Pancreas (tissue), 10 donors: ENCODE measurements around the gene COX17. TPM values are rescaled to one million over a fixed set of nuclear protein-coding genes. Genes with fewer than 3 reads are reported as not detected.
A peak's percentile ranks its signal among the peaks of the same experiment; 100 is the strongest.

ENCODE experiments used
- ATAC-seq, 4 donors: fragments of 200-7000 bp; cut with Tn5 transposase; one replicate each; pipeline versions ENCODE4 v1.8.0 to v1.9.1; 2020; ENCODE audit warnings: mild to moderate bottlenecking in 4 of 4, moderate library complexity in 4 of 4
- DNase-seq, 6 donors: peaks; one replicate each; pipeline ENCODE4 v3.0.0-alpha.2; 2020
- FAIRE-seq: peaks from 2 replicates; lab custom pipeline; 2012; peaks lifted over from hg19 to GRCh38; lab: Jason Lieb, UNC
- H3K27ac ChIP-seq, 4 donors: fragments of 200-600 bp; sonication (generic); 1 replicate in 3 of 4; 2 replicates in 1 of 4; pipeline versions ENCODE4 v1.5.0 to v1.8.0; 2020
- H3K27me3 ChIP-seq, 4 donors: fragments of 200-600 bp; one replicate each; pipeline ENCODE4 v1.8.0; 2021
- H3K36me3 ChIP-seq, 3 donors: fragments of 200-600 bp; sonication (generic) in 1 of 3; one replicate each; pipeline versions ENCODE4 v1.5.0 to v1.8.0; 2020 to 2021
- H3K4me1 ChIP-seq, 3 donors: fragments of 200-600 bp; one replicate each; pipeline ENCODE4 v1.8.0; 2021
- H3K4me3 ChIP-seq, 4 donors: fragments of 200-600 bp; sonication (generic) in 2 of 4; one replicate each; pipeline versions ENCODE4 v1.5.0 to v1.8.0; 2020 to 2021
- H3K9me3 ChIP-seq, 4 donors: fragments of 200-600 bp; one replicate each; pipeline ENCODE4 v1.8.0; 2021
- WGBS, 2 donors: extraction: QIAGEN DNeasy Blood & Tissue Kit; methylation state at CpG; one replicate each; pipeline ENCODE4 v1.1.7; 2013; 5-methylcytosine and 5-hydroxymethylcytosine counted together
- intact Hi-C, 3 donors: fragments of 100-400 bp; cut with DNase I; formaldehyde crosslinking; loops; one replicate each; pipeline versions ENCODE4 v1.11.1 to v1.14.2; 2022
- polyA plus RNA-seq, 2 donors: library from polyadenylated mRNA; stranded (reverse); fragments of 200-250 nt; gene quantifications; one replicate each; pipeline ENCODE4 v1.2.3, GENCODE V29; 2013
- total RNA-seq, 6 donors: library from RNA; stranded (reverse); fragmentation: NEBNext Ultra II Directional in 4 of 6; extraction: Animal tissue kit (Norgen Biotek cat#: 25700) in 4 of 6; gene quantifications; one replicate each; pipeline versions ENCODE4 v1.2.1 to v1.2.4, GENCODE V29; 2021 to 2023
- TF ChIP-seq, protein P1 (sequence below), 4 donors: fragments of 200-600 bp; sonication (generic) in 3 of 4; IDR thresholded peaks; one replicate each; pipeline versions ENCODE4 v1.5.0 to v1.8.0; 2021; ENCODE audit warnings: antibody characterized with exemption in 4 of 4
- donor health status: healthy with polysubstance abuse.
- donor health status: DM: no; HTN: no; CAD: no; lungs with moderate emphysema.
- donor health status: DM: no; HTN: no; CAD: no.
- donor health status: control.
- donor health status: control.
- donor health status: Bipolar disorder and iron deficiency.
- donor health status: DM: yes; HTN: yes; CAD: no.
- donor health status: DM: no; HTN: no; CAD: no.
- donor health status: DM: no; HTN: no; CAD: no.
- donor health status: DM: yes; HTN: yes; CAD: no.

The COX17 gene
- total and polyA plus RNA-seq, 8 donors: 13.6 to 124 (median 21.1) TPM

DNA sequence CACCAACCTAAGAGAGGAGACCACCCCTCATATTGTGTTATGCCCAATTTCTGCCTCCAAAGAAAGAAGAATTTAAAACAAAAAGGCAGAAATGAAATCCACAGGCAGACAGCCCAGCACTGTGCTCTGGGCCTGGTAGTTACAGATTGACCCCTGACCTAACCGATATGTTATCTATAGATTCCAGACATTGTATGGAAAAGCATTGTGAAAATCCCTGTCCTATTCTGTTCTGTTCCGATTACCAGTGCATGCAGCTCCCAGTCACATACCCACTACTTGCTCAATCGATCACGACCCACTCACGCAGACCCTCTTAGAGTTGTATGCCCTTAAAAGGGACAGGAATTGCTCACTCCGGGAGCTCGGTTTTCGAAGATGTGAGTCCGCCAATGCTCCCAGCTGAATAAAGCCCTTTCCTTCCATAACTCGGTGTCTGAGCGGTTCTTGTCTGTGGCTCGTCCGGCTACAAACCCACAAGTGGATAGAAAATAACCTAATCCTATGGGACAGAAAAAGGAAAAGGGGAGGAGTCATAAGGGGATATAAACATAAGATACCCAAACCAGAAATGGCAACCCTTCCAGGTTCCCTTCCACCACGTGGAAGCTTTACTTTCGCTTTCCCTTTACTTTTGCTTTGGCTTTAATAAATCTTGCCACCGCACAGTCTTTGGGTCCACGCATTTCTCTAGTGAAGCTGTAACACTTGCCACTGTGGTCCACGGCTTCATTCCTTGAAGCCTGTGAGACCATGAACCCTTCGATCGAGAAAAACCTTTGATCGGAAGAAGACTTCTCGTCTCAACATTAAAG is 23.9 kb upstream of the COX17 start:
- TF ChIP-seq, protein P1, sequence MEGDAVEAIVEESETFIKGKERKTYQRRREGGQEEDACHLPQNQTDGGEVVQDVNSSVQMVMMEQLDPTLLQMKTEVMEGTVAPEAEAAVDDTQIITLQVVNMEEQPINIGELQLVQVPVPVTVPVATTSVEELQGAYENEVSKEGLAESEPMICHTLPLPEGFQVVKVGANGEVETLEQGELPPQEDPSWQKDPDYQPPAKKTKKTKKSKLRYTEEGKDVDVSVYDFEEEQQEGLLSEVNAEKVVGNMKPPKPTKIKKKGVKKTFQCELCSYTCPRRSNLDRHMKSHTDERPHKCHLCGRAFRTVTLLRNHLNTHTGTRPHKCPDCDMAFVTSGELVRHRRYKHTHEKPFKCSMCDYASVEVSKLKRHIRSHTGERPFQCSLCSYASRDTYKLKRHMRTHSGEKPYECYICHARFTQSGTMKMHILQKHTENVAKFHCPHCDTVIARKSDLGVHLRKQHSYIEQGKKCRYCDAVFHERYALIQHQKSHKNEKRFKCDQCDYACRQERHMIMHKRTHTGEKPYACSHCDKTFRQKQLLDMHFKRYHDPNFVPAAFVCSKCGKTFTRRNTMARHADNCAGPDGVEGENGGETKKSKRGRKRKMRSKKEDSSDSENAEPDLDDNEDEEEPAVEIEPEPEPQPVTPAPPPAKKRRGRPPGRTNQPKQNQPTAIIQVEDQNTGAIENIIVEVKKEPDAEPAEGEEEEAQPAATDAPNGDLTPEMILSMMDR (IDR thresholded peaks at IDR 0.05): no peak
- no peaks in the 10 kb centered on the region for H3K36me3 ChIP-seq
- intact Hi-C loops: no loop called here
- H3K27me3 ChIP-seq: no peaks in the 10 kb centered on the region
- peaks cover 0 to 6% (median 0%) of the 10 kb centered on the region in 3 donors for H3K4me1 ChIP-seq
- peak overlapping the region in 2 of 4 donors; percentile 25 to 56 for H3K27ac ChIP-seq
- DNase-seq (no peak), ATAC-seq (no peak), FAIRE-seq (no peak)
- no peaks in the 10 kb centered on the region for H3K9me3 ChIP-seq
- no peak overlapping the region for H3K4me3 ChIP-seq
- 86 to 87% methylated on average over 22 of the region's 22 CpGs for WGBS, 2 donors

DNA sequence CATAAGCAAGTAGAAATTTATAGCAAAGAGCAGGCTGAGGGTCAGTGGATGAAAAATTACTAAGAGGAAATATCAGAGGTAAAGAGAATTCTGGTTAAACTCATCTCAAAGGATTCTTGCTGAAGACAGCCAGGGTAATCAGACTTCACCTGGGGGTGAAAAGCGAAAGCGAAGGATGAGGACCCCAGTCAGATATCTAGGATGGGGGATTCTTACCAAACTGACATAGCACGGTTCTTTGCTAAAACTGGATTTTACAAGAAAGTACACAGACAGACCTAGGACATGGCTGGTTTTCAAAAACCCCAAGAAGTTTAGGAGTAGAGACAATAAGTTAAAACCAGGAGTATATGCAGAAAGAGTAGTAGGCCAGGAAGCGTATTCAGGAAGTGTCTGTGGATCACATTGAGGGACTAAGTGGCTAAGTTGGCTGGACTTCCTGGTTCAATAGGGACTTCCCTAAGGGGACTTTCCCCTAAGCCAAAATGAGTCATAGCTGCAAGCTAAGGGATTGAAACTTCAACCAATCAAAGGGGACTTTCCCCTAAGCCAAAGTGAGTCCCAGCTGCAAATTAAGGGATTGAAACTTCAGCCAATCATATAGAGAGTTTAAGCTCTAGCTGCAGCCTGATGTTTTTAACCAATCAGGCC is 23.2 kb upstream of the COX17 start:
- Histone ChIP-seq H3K9me3 (no peaks in the 10 kb centered on the region), H3K27ac (peak overlapping the region in 2 of 4 donors; percentile 25 to 56), H3K36me3 (no peaks in the 10 kb centered on the region), H3K4me3 (no peak overlapping the region), H3K27me3 (no peaks in the 10 kb centered on the region), H3K4me1 (peaks cover 0 to 6% (median 0%) of the 10 kb centered on the region in 3 donors)
- intact Hi-C loops: no loop called here
- no peak for FAIRE-seq
- TF ChIP-seq, protein P1 (IDR thresholded peaks at IDR 0.05): no peak
- peak in 1 of 4 donors; percentile 13 for ATAC-seq
- 86 to 92% methylated on average over 4 of the region's 4 CpGs for whole genome bisulfite sequencing, 2 donors
- DNase-seq: peak in 1 of 6 donors; percentile 28

DNA sequence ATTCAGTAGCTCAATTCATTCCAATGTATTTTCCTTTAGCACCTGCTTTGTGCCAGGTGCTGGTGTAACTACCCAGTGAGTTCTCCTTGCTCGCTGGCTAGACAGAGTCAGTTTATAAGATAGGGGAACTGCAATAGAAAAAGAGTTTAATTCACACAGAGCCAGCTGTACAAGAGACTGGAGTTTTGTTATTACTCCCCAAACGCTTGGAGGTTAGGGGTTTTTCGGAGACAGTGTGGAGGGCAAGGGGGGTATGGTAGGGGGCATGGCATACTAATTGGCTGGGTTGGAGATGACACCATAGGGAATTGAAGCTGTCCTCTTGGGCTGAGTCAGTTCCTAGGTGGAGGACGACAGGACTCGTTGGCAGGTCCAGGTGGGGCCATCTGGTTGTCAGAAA is 20.2 kb upstream of the COX17 start:
- FAIRE-seq: no peak
- WGBS, 2 donors: 82 to 89% methylated on average over 5 of the region's 5 CpGs
- no peaks in the 10 kb centered on the region for H3K9me3 ChIP-seq

DNA sequence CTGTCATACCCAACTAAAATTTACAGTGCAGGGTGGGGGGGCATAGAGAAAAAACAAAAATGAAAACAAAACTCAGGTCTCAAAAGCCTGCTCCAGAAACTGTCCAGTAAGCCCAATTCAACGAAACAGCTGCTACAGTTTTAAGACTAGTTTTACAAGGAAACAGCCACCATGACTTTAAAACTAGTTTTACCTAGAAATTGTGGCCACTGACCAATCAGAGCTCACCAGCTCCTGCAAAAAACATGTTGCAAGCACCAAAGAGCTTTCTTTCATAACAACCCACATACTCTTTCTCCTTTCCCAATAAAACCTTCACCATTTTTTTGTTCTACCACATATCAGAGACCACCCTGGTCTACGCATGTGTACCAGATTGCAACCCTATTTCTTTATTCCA is 18.3 kb upstream of the COX17 start:
- Histone ChIP-seq H3K4me1 (no peaks in the 10 kb centered on the region), H3K4me3 (no peak overlapping the region), H3K9me3 (no peaks in the 10 kb centered on the region), H3K36me3 (no peaks in the 10 kb centered on the region), H3K27ac (no peak overlapping the region), H3K27me3 (no peaks in the 10 kb centered on the region)
- no peak for ATAC-seq
- WGBS, 2 donors: 86 to 98% methylated on average over 2 of the region's 2 CpGs
- TF ChIP-seq, protein P1 (IDR thresholded peaks at IDR 0.05): no peak
- no peak for DNase-seq
- FAIRE-seq: no peak
- intact Hi-C loops: no loop called here

More for the DNA sequence above, 20.2 kb upstream of the COX17 start:
- no peak overlapping the region for H3K4me3 ChIP-seq
- H3K36me3 ChIP-seq: no peaks in the 10 kb centered on the region
- intact Hi-C loops: no loop called here
- DNase-seq (no peak), ATAC-seq (no peak)
- TF ChIP-seq, protein P1 (IDR thresholded peaks at IDR 0.05): no peak
- no peaks in the 10 kb centered on the region for H3K4me1 ChIP-seq
- no peak overlapping the region for H3K27ac ChIP-seq
- no peaks in the 10 kb centered on the region for H3K27me3 ChIP-seq
